HG02623 (cell line): Measurements from ENCODE around the gene MTHFD1.

Experiments used
- ATAC-seq: cut with Tn5 transposase; IDR thresholded peaks from one replicate; pipeline ENCODE4 v1.9.1; 2021; ENCODE audit warnings: moderate library complexity; ENCODE audit not compliant: unreplicated experiment

MTHFD1 gene

DNA sequence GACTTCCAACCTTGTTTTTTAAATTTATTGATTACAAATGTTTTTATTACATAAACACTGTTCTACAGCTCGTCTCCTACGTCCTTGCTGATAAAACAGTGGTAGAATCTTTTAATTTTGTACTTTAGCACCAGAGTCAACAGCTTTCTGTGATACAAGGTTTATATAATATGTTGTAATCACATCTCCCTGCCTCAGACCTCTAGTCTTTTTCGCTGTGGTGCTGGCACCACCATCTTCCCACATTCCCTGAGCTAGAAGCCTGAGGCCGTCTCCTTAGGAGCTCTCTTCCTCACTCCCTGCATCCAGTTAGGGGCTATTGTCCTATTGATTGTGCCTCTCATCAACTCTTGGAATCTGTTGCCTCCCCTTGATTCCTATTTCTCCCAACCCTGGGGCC, 17.1 kb downstream of the MTHFD1 start:
- no peak for ATAC-seq

- ATAC-seq: no peak
Measured at GRCh38 chr14:64407329-64407728, 19.2 kb downstream of the MTHFD1 start.

DNA sequence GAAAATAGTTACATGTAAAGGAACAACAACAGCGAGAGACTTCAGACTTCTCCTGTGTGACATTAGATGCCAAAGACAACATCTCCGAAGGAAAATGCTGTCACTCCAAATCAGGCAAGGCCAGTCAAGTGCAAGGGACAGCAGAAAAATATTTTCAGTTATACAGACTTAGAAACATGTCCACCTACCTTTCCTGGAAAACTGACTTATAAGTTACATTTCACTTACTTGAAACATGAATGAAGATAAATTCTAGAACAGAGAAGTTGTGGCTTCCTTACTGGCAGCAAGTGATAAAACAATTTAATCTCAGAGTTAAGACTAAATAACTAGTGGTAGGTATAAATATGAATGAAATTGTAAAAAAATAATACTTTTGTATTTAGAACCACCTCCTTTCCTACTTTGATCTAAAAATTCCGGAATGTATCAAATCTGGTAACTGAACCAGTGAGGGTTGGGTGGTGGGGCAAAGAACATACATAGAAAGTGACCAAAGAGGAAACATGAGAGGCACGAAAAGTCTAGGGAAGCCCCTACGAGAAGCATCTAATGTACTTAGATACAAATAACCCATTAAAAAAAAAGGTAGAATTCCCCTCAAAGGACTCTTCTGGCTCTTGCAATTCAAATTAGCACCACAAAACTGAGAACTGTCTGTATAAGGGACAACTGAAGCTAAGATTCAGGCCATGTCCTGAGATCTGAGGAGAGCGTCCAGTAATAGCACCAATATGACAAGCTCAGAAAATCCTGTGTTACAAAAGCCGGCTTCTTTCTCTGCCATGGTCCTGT, 21.2 kb downstream of the MTHFD1 start:
- no peak for ATAC-seq

DNA sequence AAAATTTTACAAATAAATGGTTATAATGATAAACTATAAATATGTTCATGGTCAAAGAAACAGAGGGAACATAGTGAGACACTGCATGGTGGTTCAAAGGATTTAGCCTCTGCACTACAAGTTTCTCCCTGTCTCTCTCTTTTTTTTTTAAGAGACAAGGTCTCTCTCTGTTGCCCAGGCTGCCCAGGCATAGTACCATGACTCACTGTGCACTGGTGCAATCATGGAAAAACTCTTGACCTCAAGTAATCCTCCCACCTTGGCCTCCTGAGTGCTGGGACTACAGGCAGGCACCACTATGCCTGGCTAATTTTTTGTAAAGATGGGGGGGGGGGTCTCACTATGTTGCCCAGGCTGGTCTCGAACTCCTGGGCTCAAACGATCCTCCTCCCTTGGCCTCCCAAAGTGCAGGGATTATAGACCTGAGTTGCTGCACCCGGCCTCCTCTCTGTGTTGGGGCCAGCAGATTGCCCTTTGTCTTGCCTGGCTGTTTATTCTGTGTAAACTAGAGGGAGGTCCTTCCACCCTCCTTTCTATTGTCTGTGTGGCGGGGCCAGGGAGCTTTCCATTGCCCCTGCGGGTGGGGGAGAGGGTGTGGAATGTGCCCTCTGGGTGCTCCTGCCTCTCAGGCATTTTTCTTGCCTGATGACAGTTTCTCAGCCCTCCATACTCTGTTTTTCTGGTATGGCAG, 22.1 kb downstream of the MTHFD1 start:
- ATAC-seq: no peak

- no peak for ATAC-seq
Measured at GRCh38 chr14:64411001-64411400, 22.8 kb downstream of the MTHFD1 start.

DNA sequence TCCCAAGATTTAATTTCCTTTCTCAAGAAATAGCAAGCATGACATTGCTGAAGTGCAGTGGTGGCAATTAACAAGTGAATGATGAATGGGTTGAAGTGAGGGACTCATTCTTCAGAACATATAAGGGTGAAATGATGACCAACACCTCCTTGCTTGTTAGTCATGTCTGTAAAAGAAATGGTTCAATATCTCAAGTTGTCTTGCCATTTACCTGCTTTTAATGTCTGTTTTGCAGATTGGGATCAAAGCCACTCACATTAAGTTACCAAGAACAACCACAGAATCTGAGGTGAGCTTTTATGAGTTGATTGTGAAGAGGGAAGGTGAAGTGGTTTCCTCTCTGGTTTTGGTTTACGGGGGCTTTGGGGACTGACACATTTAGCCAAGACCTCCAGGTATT, 24.1 kb downstream of the MTHFD1 start:
- ATAC-seq: no peak

DNA sequence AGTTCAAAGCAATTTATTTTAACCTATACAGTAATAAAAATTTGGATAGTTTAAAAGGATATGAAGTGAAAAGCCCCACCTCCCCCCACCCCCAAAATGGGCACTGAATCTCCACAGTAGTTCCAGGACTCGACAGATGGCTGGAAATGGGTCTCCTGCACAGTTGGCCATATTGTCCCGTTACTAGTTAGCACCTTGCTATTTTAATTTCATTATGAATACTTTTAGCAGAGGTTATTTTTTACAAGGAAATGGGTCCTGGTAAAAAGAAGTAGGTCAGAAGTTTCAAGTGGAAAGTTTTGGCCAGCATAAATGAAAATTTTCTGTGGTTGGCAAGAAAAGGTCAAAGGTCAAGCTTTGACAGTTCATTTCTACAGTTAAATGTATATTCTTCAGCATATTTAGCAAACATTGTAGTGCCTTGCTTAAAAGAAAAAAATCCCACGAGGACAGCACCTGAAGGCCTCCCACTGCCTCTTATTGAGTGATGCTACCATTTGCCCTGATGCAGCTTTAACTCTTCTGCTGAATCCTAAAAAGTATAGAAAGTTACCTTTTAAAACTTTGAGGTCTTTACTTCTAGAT, 28.3 kb downstream of the MTHFD1 start:
- ATAC-seq: no peak

DNA sequence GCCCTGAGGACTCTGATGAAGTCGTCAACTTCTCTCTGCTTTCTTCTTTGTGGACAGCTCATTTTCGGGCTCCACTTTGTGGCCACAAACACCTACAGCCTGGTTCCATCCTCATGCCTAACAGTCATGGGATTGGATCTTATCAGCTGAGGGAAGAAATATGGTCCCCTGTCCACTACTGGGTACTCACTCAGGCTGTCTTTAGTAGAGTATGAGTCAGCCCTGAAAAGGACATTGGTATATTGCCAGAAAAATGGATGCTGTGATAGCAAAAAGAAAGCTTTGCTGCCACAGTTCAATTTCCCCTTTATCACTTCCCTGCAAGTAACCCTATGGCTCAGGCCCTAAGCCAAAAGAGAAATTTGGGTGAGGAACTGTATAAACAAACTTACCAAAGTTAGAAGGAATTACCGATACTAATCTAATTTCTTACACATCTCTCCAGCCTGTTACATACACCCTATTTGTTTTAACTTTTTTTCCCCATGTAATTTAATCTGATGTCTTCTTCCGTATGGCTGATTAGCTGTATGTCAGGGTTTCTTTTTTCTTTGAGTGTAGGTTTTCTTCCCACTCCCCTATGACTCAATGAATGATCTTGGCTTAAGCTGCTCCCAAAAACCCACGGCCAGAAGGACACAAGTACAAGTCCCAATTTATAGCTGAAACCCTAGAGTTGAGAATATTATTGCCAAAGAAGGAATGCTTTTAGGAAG, 29.1 kb downstream of the MTHFD1 start:
- ATAC-seq: no peak

DNA sequence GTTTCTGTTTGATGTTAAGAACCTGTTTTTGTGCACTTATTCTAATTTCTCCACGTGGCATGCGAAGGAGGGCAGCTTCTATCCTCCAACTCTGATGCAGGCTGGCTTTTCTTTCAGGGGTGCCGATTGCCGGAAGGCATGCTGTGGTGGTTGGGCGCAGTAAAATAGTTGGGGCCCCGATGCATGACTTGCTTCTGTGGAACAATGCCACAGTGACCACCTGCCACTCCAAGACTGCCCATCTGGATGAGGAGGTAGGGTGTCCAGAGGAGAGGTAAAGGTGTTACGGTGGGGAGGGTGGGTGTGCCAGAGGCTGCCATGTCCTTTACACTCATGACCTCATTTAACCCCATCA, 29.6 kb downstream of the MTHFD1 start:
- ATAC-seq: no peak

DNA sequence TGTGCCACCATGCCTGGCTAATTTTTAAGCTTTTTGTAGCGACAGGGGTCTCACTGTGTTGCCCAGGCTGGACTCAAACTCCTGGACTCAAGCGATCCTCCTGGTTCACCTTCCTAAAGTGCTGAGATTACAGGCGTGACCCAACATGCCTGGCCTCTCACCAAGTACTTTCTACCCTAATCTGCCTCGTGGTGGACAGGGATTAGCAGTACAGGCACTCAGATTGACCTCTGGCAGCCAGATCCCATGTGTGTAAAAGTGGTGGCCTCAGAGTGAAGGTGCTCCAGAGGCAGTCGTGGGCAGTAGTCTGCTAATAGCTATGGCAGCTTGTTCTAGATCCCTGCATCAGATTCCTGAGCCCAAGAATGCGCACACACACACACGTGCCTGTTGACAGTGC, 30.9 kb downstream of the MTHFD1 start:
- ATAC-seq: no peak

DNA sequence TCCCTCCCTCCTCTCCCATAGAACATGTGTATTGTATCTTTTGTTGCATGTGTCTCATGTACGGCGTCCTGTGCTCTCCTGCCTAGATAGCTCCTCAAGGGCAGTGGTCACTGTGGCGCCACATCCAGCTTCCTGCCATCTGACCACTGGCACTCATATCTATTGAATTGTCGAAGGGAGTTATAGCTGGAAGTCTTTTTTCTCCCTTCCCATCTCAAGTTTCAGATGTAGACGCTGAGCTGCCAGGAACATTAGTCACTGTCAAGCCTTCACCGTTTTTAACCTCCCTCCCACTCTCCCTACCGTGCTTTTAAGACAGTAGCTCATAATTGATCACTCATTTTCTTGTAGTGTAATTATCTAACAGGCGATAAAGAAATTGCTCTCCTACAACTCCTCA, 33.0 kb downstream of the MTHFD1 start:
- no peak for ATAC-seq

GRCh38 chr14:64422005-64422404, 33.9 kb downstream of the MTHFD1 start:
- no peak for ATAC-seq

GRCh38 chr14:64422756-64423155, 34.6 kb downstream of the MTHFD1 start:
- no peak for ATAC-seq

DNA sequence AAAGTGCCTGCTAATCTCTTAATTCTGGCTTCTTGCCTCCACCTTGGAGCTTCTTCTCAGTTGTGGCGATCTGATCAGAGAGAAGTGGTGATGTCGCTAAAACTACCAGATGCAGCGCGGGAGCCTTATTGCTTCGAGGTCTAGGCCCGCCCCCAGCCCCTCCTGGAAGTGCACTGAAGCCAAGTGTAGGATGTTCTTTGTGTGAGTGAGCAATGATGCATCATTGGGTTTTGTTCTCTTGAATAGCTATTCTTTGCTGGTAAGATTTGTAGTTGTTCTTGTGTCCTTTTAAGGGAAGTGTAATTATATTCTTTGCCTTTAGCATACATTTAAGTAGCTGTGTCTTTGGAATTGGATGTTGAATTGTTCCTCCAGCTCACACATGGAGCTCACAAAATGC, 35.8 kb downstream of the MTHFD1 start:
- no peak for ATAC-seq

DNA sequence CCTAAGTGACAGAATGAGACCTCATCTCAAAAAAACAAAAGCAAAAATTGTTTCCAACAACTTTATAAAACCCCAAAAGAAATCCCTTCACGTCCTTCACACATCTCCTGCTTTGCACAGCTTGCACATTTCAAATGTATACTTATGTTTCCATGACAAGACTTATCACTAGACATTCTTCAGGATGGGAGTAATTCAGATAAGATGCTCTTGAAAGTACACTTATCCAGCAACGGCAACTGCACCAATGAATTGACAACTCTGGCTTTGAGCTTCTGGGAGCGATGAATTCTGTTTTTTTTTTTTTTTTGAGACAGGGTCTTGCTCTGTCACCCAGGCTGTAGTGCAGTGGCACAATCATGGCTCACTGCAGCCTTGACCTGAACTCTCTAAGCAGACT, 46.4 kb downstream of the MTHFD1 start:
- ATAC-seq: no peak

- no peak for ATAC-seq
Measured at GRCh38 chr14:64438181-64438841, 50.2 kb downstream of the MTHFD1 start.

DNA sequence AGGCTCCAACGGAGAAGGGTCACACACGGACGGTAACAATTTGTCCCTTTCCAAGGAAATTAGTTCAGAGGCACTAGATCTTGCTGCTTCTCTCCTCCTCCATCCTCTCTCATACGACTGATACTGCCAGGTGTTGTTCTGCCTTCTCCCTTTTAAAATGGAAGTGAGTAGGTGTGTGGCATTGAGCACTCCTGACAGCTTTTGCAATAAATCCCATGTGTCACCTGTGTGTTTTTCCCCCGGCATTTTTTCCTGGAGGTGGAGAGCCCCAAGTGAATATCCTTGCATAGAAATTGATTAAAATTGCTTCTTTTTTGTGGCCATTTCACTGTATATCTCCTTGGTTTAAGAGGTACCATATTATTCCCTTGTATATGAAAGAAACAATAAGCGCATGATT, 51.0 kb downstream of the MTHFD1 start:
- no peak for ATAC-seq

GRCh38 chr14:64440494-64440893, 52.3 kb downstream of the MTHFD1 start:
- ATAC-seq: no peak

GRCh38 chr14:64442300-64442988, 54.3 kb downstream of the MTHFD1 start:
- no peak for ATAC-seq

- ATAC-seq: no peak
Measured at GRCh38 chr14:64444140-64444539, 56.0 kb downstream of the MTHFD1 start.
